ENCODE data around the gene CTNNBL1.

Gene CTNNBL1

GRCh38 chr20:37736132-37736531, 42.3 kb downstream of the CTNNBL1 start:
- TF ChIP-seq CTCF (IDR thresholded peaks at IDR 0.05; ENCODE audit: borderline replicate concordance, control extremely low read depth, extremely low read depth, insufficient read depth, missing control alignments), result no peak
- DNase-seq (ENCODE audit: low spot score), result no peak
- in situ Hi-C loops (cut with MboI; ENCODE audit: low sequenced_read_pairs, unreplicated experiment), result no loop called here

GRCh38 chr20:37737826-37738420, 44.1 kb downstream of the CTNNBL1 start:
- TF ChIP-seq CTCF (IDR thresholded peaks at IDR 0.05; ENCODE audit: borderline replicate concordance, control extremely low read depth, extremely low read depth, insufficient read depth, missing control alignments), result no peak
- DNase-seq (ENCODE audit: low spot score), result no peak
- in situ Hi-C loops (cut with MboI; ENCODE audit: low sequenced_read_pairs, unreplicated experiment), result no loop called here

DNA sequence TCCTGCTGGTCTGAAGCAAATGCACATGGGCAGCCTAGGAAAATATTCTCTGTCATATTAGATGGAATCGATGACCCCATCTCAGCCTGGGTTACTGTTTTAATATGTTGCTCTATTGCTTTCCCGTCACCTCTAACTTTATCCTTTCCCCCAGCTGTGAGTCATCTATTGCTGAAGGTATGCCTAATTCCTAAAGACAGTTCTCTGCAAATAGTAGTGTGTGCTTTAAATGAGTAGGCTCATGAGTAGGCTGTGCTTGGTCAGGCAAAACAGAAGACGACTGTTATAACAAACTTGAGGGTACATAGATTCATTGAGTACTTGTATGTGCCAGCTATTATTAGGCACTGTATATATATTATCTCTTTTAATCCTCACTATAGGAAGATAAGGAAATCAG, 47.2 kb downstream of the CTNNBL1 start:
- in situ Hi-C loops (cut with MboI; ENCODE audit: low sequenced_read_pairs, unreplicated experiment), result no loop called here
- no peak for DNase-seq (ENCODE audit: low spot score)
- TF ChIP-seq CTCF (IDR thresholded peaks at IDR 0.05; ENCODE audit: borderline replicate concordance, control extremely low read depth, extremely low read depth, insufficient read depth, missing control alignments), result no peak

- no peak for TF ChIP-seq CTCF (IDR thresholded peaks at IDR 0.05; ENCODE audit: borderline replicate concordance, control extremely low read depth, extremely low read depth, insufficient read depth, missing control alignments)
- DNase-seq (ENCODE audit: low spot score), result no peak
- in situ Hi-C loops (cut with MboI; ENCODE audit: low sequenced_read_pairs, unreplicated experiment), result no loop called here
These were observed 47.7 kb downstream of the CTNNBL1 start for GRCh38 chr20:37741570-37741969.

- in situ Hi-C loops (cut with MboI; ENCODE audit: low sequenced_read_pairs, unreplicated experiment), result no loop called here
- no peak for DNase-seq (ENCODE audit: low spot score)
- TF ChIP-seq CTCF (IDR thresholded peaks at IDR 0.05; ENCODE audit: borderline replicate concordance, control extremely low read depth, extremely low read depth, insufficient read depth, missing control alignments), result no peak
These were observed 48.3 kb downstream of the CTNNBL1 start for GRCh38 chr20:37742131-37742530.

DNA sequence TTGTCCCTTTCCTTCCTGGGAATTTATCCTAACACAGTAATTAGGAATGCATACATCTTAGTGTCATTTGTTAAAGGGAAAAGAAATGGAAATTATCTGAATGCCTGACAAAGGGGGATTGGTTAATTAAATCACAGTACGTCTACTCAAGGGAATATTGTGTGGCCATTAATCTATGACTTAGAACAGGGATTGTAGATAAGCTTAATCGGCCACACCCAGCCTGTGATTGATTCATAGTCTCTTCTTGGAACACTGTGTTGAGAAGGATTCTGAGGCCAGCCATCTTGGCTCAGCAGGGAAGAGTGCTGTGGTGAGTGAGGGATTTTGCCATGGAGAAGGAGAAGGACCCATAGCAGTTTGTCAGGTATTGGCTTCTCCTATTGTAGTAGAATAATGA, 50.5 kb downstream of the CTNNBL1 start:
- in situ Hi-C loops (cut with MboI; ENCODE audit: low sequenced_read_pairs, unreplicated experiment), result no loop called here
- DNase-seq (ENCODE audit: low spot score), result no peak
- no peak for TF ChIP-seq CTCF (IDR thresholded peaks at IDR 0.05; ENCODE audit: borderline replicate concordance, control extremely low read depth, extremely low read depth, insufficient read depth, missing control alignments)

Measured in GM13976 (cell line).